ENCODE measurements around the gene SCYGR8. TPM values are rescaled to one million over a fixed set of nuclear protein-coding genes. Genes with fewer than 3 reads are reported as not detected.

The SCYGR8 gene
- total and polyA plus RNA-seq, 2 of the 8 experiments (the other 6 are each of a cell fraction or from before 2014, with no cell fraction given), result not detected

DNA sequence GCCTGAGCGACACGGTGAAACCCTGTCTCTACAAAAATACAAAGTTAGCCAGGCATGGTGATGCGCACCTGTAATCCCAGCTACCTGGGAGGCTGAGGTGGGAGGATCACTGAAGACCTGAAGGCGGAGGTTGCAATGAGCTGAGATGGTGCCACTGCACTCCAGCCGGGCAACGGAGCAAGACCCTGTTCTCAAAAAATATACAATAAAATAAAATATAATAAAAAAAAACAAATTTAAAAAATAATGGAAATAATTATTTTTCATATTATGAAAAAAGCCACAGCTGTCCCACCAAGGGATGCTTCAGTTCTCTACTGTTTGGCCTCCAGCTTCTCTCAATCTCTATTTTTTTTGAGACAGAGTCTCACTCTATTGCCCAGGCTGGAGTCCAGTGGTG is 38.3 kb upstream of the SCYGR8 start:
- no peaks in the 10 kb centered on the region for H3K36me3 ChIP-seq (ENCODE audit: control insufficient read depth in 2 of 4, insufficient read depth in 4 of 4, low read length in 3 of 4)
- no peak overlapping the region for H2BK120ac ChIP-seq (replicated peaks; ENCODE audit: low read depth, low read length)
- H4K91ac ChIP-seq (replicated peaks; ENCODE audit: insufficient read length, low read length), result no peak overlapping the region
- H2AFZ ChIP-seq (ENCODE audit: low read length), result no peak overlapping the region
- H3K14ac ChIP-seq (ENCODE audit: insufficient read length), result no peak overlapping the region
- WGBS, 2 experiments (ENCODE audit: extremely low coverage in 1 of 2, insufficient coverage in 1 of 2, insufficient read length in 1 of 2, insufficient replicate concordance in 2 of 2, low coverage in 1 of 2, low lambda C conversion rate in 2 of 2, missing lambda C conversion rate in 1 of 2), result 88% methylated on average over 6 of the region's 6 CpGs; no CpG with 5 or more reads in 1 of the 2 experiments
- H2BK20ac ChIP-seq (ENCODE audit: low read length), result no peak overlapping the region
- no peak overlapping the region for H2BK15ac ChIP-seq (ENCODE audit: low read length)
- H3K4me2 ChIP-seq (ENCODE audit: insufficient read depth in 1 of 2, low read depth in 2 of 2, low read length in 2 of 2), result no peak overlapping the region
- no peaks in the 10 kb centered on the region for H3K79me1 ChIP-seq (ENCODE audit: low read depth, low read length)
- no peaks in the 10 kb centered on the region for H3K4me1 ChIP-seq (replicated peaks in 1 of 4; ENCODE audit: control insufficient read depth in 3 of 4, insufficient read depth in 4 of 4, low read length in 3 of 4)
- no peaks in the 10 kb centered on the region for H3K27me3 ChIP-seq (replicated peaks in 1 of 4; ENCODE audit: control insufficient read depth in 3 of 4, extremely low read depth in 1 of 4, insufficient read depth in 3 of 4, low read length in 3 of 4)
- TF ChIP-seq, protein P1, sequence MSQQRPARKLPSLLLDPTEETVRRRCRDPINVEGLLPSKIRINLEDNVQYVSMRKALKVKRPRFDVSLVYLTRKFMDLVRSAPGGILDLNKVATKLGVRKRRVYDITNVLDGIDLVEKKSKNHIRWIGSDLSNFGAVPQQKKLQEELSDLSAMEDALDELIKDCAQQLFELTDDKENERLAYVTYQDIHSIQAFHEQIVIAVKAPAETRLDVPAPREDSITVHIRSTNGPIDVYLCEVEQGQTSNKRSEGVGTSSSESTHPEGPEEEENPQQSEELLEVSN (IDR thresholded peaks at IDR 0.05), result no peak
- TF ChIP-seq CREB1 (IDR thresholded peaks at IDR 0.05) (no peak), SRF (IDR thresholded peaks at IDR 0.05; ENCODE audit: low read depth, low read length) (no peak), RNF2 (IDR thresholded peaks at IDR 0.05; ENCODE audit: borderline replicate concordance, low read depth, low read length, missing control alignments, poor library complexity, severe bottlenecking) (no peak)
- TF ChIP-seq, protein P2, sequence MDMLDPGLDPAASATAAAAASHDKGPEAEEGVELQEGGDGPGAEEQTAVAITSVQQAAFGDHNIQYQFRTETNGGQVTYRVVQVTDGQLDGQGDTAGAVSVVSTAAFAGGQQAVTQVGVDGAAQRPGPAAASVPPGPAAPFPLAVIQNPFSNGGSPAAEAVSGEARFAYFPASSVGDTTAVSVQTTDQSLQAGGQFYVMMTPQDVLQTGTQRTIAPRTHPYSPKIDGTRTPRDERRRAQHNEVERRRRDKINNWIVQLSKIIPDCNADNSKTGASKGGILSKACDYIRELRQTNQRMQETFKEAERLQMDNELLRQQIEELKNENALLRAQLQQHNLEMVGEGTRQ (IDR thresholded peaks at IDR 0.05; ENCODE audit: low read length), result no peak
- no peaks in the 10 kb centered on the region for H3K9me3 ChIP-seq (ENCODE audit: insufficient read depth in 2 of 2, low read depth in 1 of 2, low read length in 1 of 2)
- H3K23me2 ChIP-seq (ENCODE audit: low read depth, low read length), result no peaks in the 10 kb centered on the region
- no peak overlapping the region for H3K23ac ChIP-seq (ENCODE audit: insufficient read length)
- no peak for FAIRE-seq
- ChIA-PET CTCF (ENCODE audit: partially characterized antibody) (interaction anchor here (1.1 to 1.4 kb wide), 2 partner anchors 13 to 34 kb away, joined by 3 read pairs; no protein-coding TSS in a partner anchor), POLR2A (ENCODE audit: partially characterized antibody) (interaction anchor here (0.6 kb wide), 1 partner anchor 83 kb away, joined by 4 read pairs; no protein-coding TSS in a partner anchor)
- DNase-seq (ENCODE audit: low read depth in 1 of 2, low spot score in 2 of 2), result no peak
- H3K9ac ChIP-seq (replicated peaks in 1 of 4; ENCODE audit: extremely low read depth in 1 of 4, low read depth in 3 of 4, low read length in 3 of 4), result no peak overlapping the region
- H4K5ac ChIP-seq (ENCODE audit: insufficient read length, low read depth, low read length), result no peak overlapping the region
- H3K79me2 ChIP-seq (ENCODE audit: control insufficient read depth in 1 of 2, insufficient read depth in 2 of 2, low read length in 2 of 2), result no peaks in the 10 kb centered on the region
- no peak overlapping the region for H3K27ac ChIP-seq (ENCODE audit: low read depth, low read length)
- H2AK5ac ChIP-seq (ENCODE audit: low read depth, low read length), result no peak overlapping the region
- H3K4me3 ChIP-seq (ENCODE audit: extremely low read depth in 1 of 4, insufficient read depth in 2 of 4, low read depth in 3 of 4, low read length in 4 of 4), result no peak overlapping the region
- no peak overlapping the region for H3K18ac ChIP-seq (ENCODE audit: extremely low read depth, low read length)
- H4K8ac ChIP-seq (ENCODE audit: extremely low read depth, insufficient read depth, low read length), result no peak overlapping the region
- H3K4ac ChIP-seq (replicated peaks; ENCODE audit: insufficient read length, low read depth, low read length), result no peak overlapping the region
- H3K56ac ChIP-seq (replicated peaks; ENCODE audit: insufficient read length, low read depth, low read length), result no peak overlapping the region
- H2BK12ac ChIP-seq (ENCODE audit: low read depth, low read length), result no peak overlapping the region
- H2BK5ac ChIP-seq (ENCODE audit: low read depth, low read length), result no peak overlapping the region
- no peaks in the 10 kb centered on the region for H4K20me1 ChIP-seq (replicated peaks in 1 of 2; ENCODE audit: control insufficient read depth in 1 of 2, insufficient read depth in 2 of 2, low read length in 2 of 2)
